Uterus (tissue), 4 donors: Measurements from ENCODE around the gene BBC3. TPM values are rescaled to one million over a fixed set of nuclear protein-coding genes. Genes with fewer than 3 reads are reported as not detected.

Experiments used
- DNase-seq, 2 donors: peaks; one replicate each; pipeline ENCODE4 v3.0.0-alpha.2; 2019 to 2020
- H3K27ac ChIP-seq, 2 donors: fragments of 200-600 bp; sonication (generic); 1 replicate in 1 of 2; 2 replicates in 1 of 2; pipeline ENCODE4 v1.5.1; 2016 to 2018
- H3K27me3 ChIP-seq, 2 donors: fragments of 200-600 bp; sonication (generic); one replicate each; pipeline ENCODE4 v1.5.1; 2018 to 2019; ENCODE audit warnings: control low read depth in 1 of 2
- H3K36me3 ChIP-seq, 2 donors: fragments of 200-600 bp; sonication (generic); one replicate each; pipeline ENCODE4 v1.5.1; 2019; ENCODE audit warnings: control low read depth in 1 of 2
- H3K4me1 ChIP-seq, 2 donors: fragments of 200-600 bp; sonication (generic); one replicate each; pipeline ENCODE4 v1.5.1; 2018 to 2019; ENCODE audit warnings: control low read depth in 1 of 2
- H3K4me3 ChIP-seq, 2 donors: fragments of 200-600 bp; sonication (generic); 1 replicate in 1 of 2; 2 replicates in 1 of 2; pipeline ENCODE4 v1.5.1; 2018 to 2019; ENCODE audit warnings: mild to moderate bottlenecking in 1 of 2
- H3K9me3 ChIP-seq, 2 donors: fragments of 200-600 bp; sonication (generic); one replicate each; pipeline ENCODE4 v1.5.1; 2019; ENCODE audit warnings: control low read depth in 1 of 2
- CTCF ChIP-seq, 4 experiments: fragments of 200-600 bp in 2 of 4; fragments of 450-650 bp in 2 of 4; sonication (generic) in 2 of 4; IDR thresholded peaks; one replicate each; pipeline ENCODE4 v1.5.1; 2016 to 2019; ENCODE audit warnings: antibody characterized with exemption in 4 of 4, mild to moderate bottlenecking in 2 of 4, moderate library complexity in 1 of 4
- POLR2A ChIP-seq, 2 donors: fragments of 450-650 bp; IDR thresholded peaks; one replicate each; pipeline ENCODE4 v1.6.1; 2016; ENCODE audit warnings: antibody characterized with exemption in 2 of 2, mild to moderate bottlenecking in 1 of 2, moderate library complexity in 1 of 2
- intact Hi-C: fragments of 100-400 bp; cut with DNase I; formaldehyde crosslinking; loops from one replicate; pipeline ENCODE4 v1.15.1; 2023; ENCODE audit warnings: low total_unique reads
- total RNA-seq, 4 donors: library from RNA; depleted of rRNA in 3 of 4; stranded (reverse); fragments of >200 nt in 3 of 4; gene quantifications; one replicate each; pipeline versions ENCODE4 v1.1.0 to v1.2.4, GENCODE V29; 2014 to 2023
- donor health status: DM: yes; HTN: yes; CAD: no.

BBC3 gene
- total RNA-seq, 4 donors from 2014 or later, result 3.2 to 11.1 (median 4.8) TPM

- H3K4me1 ChIP-seq, result no peaks in the 10 kb centered on the region
Measured at GRCh38 chr19:47183601-47184000, 47.4 kb downstream of the BBC3 start.

GRCh38 chr19:47179653-47180310 is 51.2 kb downstream of the BBC3 start:
- intact Hi-C loops, result no loop called here
- Histone ChIP-seq H3K36me3 (no peaks in the 10 kb centered on the region), H3K4me1 (peaks cover 3 to 5% of the 10 kb centered on the region in 2 donors), H3K4me3 (no peak overlapping the region), H3K27ac (no peak overlapping the region), H3K27me3 (no peaks in the 10 kb centered on the region), H3K9me3 (no peaks in the 10 kb centered on the region)
- TF ChIP-seq POLR2A (IDR thresholded peaks at IDR 0.05) (no peak), CTCF (IDR thresholded peaks at IDR 0.05) (no peak)
- DNase-seq, result no peak

More at GRCh38 chr19:47183601-47184000, 47.4 kb downstream of the BBC3 start:
- TF ChIP-seq POLR2A (IDR thresholded peaks at IDR 0.05) (no peak), CTCF (IDR thresholded peaks at IDR 0.05) (no peak)
- Histone ChIP-seq H3K36me3 (no peaks in the 10 kb centered on the region), H3K27me3 (no peaks in the 10 kb centered on the region), H3K4me3 (no peak overlapping the region), H3K27ac (no peak overlapping the region), H3K9me3 (no peaks in the 10 kb centered on the region)
- DNase-seq, result no peak
- intact Hi-C loops, result no loop called here

GRCh38 chr19:47176627-47177090 is 54.3 kb downstream of the BBC3 start:
- no peak for TF ChIP-seq POLR2A (IDR thresholded peaks at IDR 0.05)
- TF ChIP-seq CTCF (IDR thresholded peaks at IDR 0.05), result no peak
- Histone ChIP-seq H3K36me3 (no peaks in the 10 kb centered on the region), H3K9me3 (no peaks in the 10 kb centered on the region), H3K4me1 (peaks cover 3 to 5% of the 10 kb centered on the region in 2 donors), H3K27ac (peak overlapping the region; percentile 45 to 63), H3K27me3 (no peaks in the 10 kb centered on the region), H3K4me3 (no peak overlapping the region)
- intact Hi-C loops, result no loop called here
- peak in 1 of 2 donors; percentile 33 for DNase-seq

- Histone ChIP-seq H3K36me3 (no peaks in the 10 kb centered on the region), H3K9me3 (no peaks in the 10 kb centered on the region), H3K27ac (peak overlapping the region; percentile 45 to 63), H3K4me1 (peaks cover 3 to 5% of the 10 kb centered on the region in 2 donors), H3K27me3 (no peaks in the 10 kb centered on the region), H3K4me3 (no peak overlapping the region)
- no peak for DNase-seq
- TF ChIP-seq CTCF (IDR thresholded peaks at IDR 0.05), result no peak
- no peak for TF ChIP-seq POLR2A (IDR thresholded peaks at IDR 0.05)
- intact Hi-C loops, result no loop called here
Measured at GRCh38 chr19:47176071-47176626, 54.9 kb downstream of the BBC3 start.

- Histone ChIP-seq H3K4me3 (no peak overlapping the region), H3K4me1 (peaks cover 3 to 5% of the 10 kb centered on the region in 2 donors), H3K36me3 (no peaks in the 10 kb centered on the region), H3K9me3 (no peaks in the 10 kb centered on the region), H3K27me3 (no peaks in the 10 kb centered on the region), H3K27ac (no peak overlapping the region)
- intact Hi-C loops, result no loop called here
- DNase-seq, result no peak
- no peak for TF ChIP-seq CTCF (IDR thresholded peaks at IDR 0.05)
- TF ChIP-seq POLR2A (IDR thresholded peaks at IDR 0.05), result no peak
Measured at GRCh38 chr19:47172666-47173455, 58.1 kb downstream of the BBC3 start.
